Activated CD4-positive, alpha-beta T cell treated with anti-CD3 and anti-CD28 coated beads for 36 hours (primary cell): ENCODE results near the gene CRLF3. TPM values are rescaled to one million over a fixed set of nuclear protein-coding genes. Genes with fewer than 3 reads are reported as not detected.

Experiments used
- ATAC-seq: fragments of 200-7000 bp; cut with Tn5 transposase; one replicate; pipeline ENCODE4 v1.10.0; 2021; ENCODE audit warnings: mild to moderate bottlenecking, moderate library complexity
- CTCF ChIA-PET: fragments of 350-600 bp; sonication (Branson Sonifier 250); formaldehyde crosslinking; loops from one replicate; lab custom pipeline; 2021; ENCODE audit warnings: antibody characterized with exemption; lab: Charles Lee
- POLR2A ChIA-PET: fragments of 350-600 bp; sonication (Branson Sonifier 250); formaldehyde crosslinking; loops from one replicate; lab custom pipeline; 2021; ENCODE audit warnings: antibody characterized with exemption, inconsistent platforms; lab: Charles Lee
- DNase-seq: peaks from one replicate; pipeline ENCODE4 v3.0.0-alpha.2; 2020
- H3K27ac Mint-ChIP-seq: one replicate; pipeline ENCODE4 v1.8.0; 2021; ENCODE audit warnings: mixed read lengths
- H3K27me3 Mint-ChIP-seq: one replicate; pipeline ENCODE4 v1.8.0; 2021; ENCODE audit warnings: mixed read lengths
- H3K36me3 Mint-ChIP-seq: one replicate; pipeline ENCODE4 v1.8.0; 2021; ENCODE audit warnings: low read depth, mixed read lengths
- H3K4me1 Mint-ChIP-seq: one replicate; pipeline ENCODE4 v1.8.0; 2021; ENCODE audit warnings: mixed read lengths
- H3K4me3 Mint-ChIP-seq: one replicate; pipeline ENCODE4 v1.8.0; 2021; ENCODE audit warnings: mild to moderate bottlenecking, moderate library complexity, mixed read lengths
- H3K9me3 Mint-ChIP-seq: one replicate; pipeline ENCODE4 v1.8.0; 2021; ENCODE audit warnings: low read depth, mixed read lengths
- intact Hi-C, 2 experiments: fragments of 100-400 bp; cut with DNase I in 1 of 2; cut with micrococcal nuclease in 1 of 2; formaldehyde crosslinking; loops; one replicate each; pipeline versions ENCODE4 v1.14.2 to v1.15.1; 2022 to 2024; cut with DNase I, micrococcal nuclease
- total RNA-seq, 2 experiments: library from RNA; stranded (reverse); gene quantifications; one replicate each; pipeline ENCODE4 v1.2.3, GENCODE V29; 2021

CRLF3 gene, protein sequence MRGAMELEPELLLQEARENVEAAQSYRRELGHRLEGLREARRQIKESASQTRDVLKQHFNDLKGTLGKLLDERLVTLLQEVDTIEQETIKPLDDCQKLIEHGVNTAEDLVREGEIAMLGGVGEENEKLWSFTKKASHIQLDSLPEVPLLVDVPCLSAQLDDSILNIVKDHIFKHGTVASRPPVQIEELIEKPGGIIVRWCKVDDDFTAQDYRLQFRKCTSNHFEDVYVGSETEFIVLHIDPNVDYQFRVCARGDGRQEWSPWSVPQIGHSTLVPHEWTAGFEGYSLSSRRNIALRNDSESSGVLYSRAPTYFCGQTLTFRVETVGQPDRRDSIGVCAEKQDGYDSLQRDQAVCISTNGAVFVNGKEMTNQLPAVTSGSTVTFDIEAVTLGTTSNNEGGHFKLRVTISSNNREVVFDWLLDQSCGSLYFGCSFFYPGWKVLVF
- total RNA-seq = 10 to 100 TPM; 39.2 to 44.1 TPM

DNA sequence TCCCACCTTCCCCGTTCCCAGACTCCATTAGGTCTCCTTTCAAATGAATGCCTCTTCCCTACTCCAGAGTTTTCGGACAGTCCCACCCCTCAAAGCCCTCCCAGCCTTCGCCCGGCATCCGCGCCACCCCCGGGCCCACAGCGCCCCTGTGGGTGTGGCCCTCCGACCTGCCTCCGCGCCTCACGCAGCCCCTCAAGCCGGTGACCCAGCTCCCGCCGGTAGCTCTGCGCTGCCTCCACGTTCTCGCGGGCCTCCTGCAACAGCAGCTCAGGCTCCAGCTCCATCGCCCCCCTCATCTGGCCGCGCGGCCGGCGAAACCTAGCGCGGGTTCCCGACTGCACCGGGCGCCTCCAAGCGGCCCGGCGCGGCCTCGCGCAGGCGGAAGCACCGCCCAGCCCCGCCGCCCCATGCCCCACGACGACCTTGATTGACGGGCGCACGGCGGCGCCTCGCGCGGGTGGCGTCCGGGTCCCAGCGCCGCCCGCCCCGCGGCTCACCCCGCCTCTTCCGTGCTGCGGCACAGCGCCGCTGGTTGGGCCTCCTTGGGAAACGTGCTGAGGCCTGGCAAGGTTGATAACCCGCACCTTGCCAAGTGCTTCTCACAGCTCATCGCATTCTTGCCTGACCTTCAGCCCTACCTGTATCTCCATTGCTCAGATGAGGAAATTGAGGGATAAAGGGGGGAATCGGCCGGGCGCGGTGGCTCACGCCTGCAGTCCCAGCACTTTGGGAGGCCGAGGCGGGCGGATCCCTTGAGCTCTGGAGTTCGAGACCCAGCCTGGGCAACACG is at the start of gene CRLF3:
TSS of gene CRLF3 (minus strand) at position 337 of the 790 bp plus-strand sequence. CDS start at position 296, 41 bp downstream.
- ChIA-PET CTCF (interaction anchor here (0.6 to 9.8 kb wide), 12 partner anchors 11 to 707 kb away, joined by 3 to 111 read pairs (median 4); partner anchors contain the start of gene RNF135), POLR2A (interaction anchor here (0.5 to 1.6 kb wide), 7 partner anchors 12 to 91 kb away, joined by 3 to 4 read pairs (median 3); no protein-coding TSS in a partner anchor)
- Mint-ChIP-seq H3K4me1 (peaks cover 38% of the 10 kb centered on the region), H3K36me3 (peaks cover 4% of the 10 kb centered on the region), H3K27ac (peak within 1 kb of the TSS; percentile 92), H3K27me3 (no peaks in the 10 kb centered on the region), H3K9me3 (no peaks in the 10 kb centered on the region), H3K4me3 (peak within 1 kb of the TSS; percentile 95)
- intact Hi-C loops = loop anchor here (1.0 to 5.0 kb wide), 12 partner anchors 8 to 707 kb away; partner anchors contain the start of genes EVI2B (in 2 of the 2), GOSR1 (in 2 of the 2), CPD (in 1 of the 2) and NSRP1 (in 1 of the 2)
- peak; percentile 91 for ATAC-seq
- DNase-seq = peak; percentile 95

DNA sequence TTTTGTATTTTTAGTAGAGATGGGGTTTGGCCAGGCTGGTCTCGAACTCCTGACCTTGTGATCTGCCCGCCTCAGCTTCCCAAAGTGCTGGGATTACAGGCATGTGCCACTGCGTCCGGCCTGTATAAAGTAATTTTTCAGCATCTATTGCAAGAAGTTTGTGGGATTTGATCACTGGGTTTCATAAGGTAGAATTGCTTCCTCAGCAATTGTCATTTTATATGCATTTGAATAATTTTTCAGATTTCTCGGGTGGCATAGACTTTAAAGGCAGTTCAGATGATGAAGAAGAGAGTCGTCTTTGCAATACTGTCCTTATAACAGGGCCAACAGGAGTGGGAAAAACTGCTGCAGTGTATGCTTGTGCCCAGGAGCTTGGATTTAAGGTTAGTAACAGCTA is 44.5 kb upstream of the CRLF3 start:
- intact Hi-C loops = no loop called here
- CTCF ChIA-PET = interaction anchor here (1.0 kb wide), 2 partner anchors 19 to 24 kb away, joined by 3 read pairs; no protein-coding TSS in a partner anchor
- H3K27ac Mint-ChIP-seq = no peak overlapping the region
- no peaks in the 10 kb centered on the region for H3K9me3 Mint-ChIP-seq
- no peaks in the 10 kb centered on the region for H3K27me3 Mint-ChIP-seq
- POLR2A ChIA-PET = no interaction called here
- H3K4me1 Mint-ChIP-seq = no peaks in the 10 kb centered on the region
- no peak for DNase-seq
- no peak overlapping the region for H3K4me3 Mint-ChIP-seq
- no peak for ATAC-seq
- H3K36me3 Mint-ChIP-seq = peaks cover 37% of the 10 kb centered on the region

DNA sequence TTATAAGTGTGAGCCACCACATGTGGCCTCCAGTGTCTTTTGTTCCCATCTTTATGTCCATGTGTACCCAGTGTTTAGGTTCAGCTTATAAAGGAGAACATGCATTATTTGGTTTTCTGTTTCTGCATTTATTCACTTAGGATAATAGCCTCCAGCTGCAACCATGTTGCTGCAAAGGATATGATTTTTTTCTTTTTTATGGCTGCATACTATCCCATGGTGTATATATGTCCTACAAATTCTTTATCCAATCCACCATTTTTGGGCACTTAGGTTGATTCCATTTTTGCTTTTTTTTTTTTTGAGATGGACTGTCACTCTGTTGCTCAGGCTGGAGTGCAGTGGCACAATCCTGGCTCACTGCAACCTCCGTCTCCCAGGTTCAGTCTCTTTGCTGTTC is 40.1 kb upstream of the CRLF3 start:
- intact Hi-C loops = no loop called here
- no peaks in the 10 kb centered on the region for H3K27me3 Mint-ChIP-seq
- ATAC-seq = no peak
- H3K4me3 Mint-ChIP-seq = no peak overlapping the region
- no peaks in the 10 kb centered on the region for H3K9me3 Mint-ChIP-seq
- ChIA-PET CTCF (no interaction called here), POLR2A (no interaction called here)
- DNase-seq = no peak
- H3K36me3 Mint-ChIP-seq = peaks cover 37% of the 10 kb centered on the region
- H3K4me1 Mint-ChIP-seq = no peaks in the 10 kb centered on the region
- H3K27ac Mint-ChIP-seq = no peak overlapping the region

DNA sequence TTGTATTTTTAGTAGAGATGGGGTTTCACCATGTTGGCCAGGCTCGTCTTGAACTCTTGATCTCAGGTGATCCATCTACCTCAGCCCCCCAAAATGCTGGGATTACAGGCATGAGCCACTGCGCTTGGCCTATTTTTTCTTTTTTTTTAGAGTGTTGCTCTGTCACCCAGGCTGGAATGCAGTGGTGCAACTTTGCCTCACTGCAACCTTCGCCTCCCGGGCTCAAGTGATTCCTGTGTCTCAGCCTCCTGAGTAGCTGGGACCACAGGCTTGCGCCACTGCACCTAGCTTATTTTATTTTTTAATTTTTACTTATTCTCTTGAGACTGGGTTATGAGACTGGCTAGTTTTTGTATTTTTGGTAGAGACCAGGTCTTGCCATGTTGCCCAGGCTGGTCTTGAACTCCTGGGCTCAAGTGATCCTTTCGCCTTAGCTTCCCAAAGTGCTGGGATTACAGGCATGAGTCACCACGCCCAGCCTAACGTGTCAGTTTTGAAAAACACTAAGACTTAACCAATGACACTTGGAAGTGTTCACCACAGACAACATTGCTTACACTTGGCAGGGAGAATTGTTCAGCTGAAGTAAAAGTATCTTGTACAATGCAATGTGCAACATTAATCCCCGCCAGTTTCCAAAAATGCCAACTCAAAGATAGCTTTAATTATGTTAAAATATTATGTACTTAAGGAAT is 34.2 kb upstream of the CRLF3 start:
- ChIA-PET POLR2A (no interaction called here), CTCF (interaction anchor here (0.7 kb wide), 1 partner anchor 15 kb away, joined by 3 read pairs; no protein-coding TSS in a partner anchor)
- Mint-ChIP-seq H3K27ac (no peak overlapping the region), H3K27me3 (no peaks in the 10 kb centered on the region), H3K36me3 (peaks cover 29% of the 10 kb centered on the region), H3K9me3 (no peaks in the 10 kb centered on the region), H3K4me3 (no peak overlapping the region), H3K4me1 (no peaks in the 10 kb centered on the region)
- no peak for ATAC-seq
- DNase-seq = no peak
- intact Hi-C loops = no loop called here

DNA sequence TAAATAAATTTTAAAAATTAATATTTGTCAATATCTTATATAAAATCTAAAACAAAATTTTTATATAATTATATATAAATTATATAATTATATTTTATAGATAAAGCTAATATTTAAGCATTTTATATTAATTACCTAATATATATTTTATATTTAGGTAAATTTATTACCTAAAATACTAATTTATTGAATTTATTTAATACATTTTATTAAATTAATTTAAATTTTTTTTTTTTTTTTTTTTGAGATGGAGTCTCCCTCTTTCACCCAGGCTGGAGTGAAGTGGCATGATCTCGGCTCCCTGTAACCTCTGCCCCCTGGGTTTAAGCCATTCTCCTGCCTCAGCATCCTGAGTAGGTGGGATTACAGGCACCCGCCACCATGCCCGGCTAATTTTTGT is 29.7 kb upstream of the CRLF3 start:
- DNase-seq (no peak), ATAC-seq (no peak)
- Mint-ChIP-seq H3K4me3 (no peak overlapping the region), H3K4me1 (no peaks in the 10 kb centered on the region), H3K9me3 (no peaks in the 10 kb centered on the region), H3K36me3 (peaks cover 36% of the 10 kb centered on the region), H3K27me3 (no peaks in the 10 kb centered on the region), H3K27ac (no peak overlapping the region)
- ChIA-PET POLR2A (no interaction called here), CTCF (interaction anchor here (0.7 kb wide), 1 partner anchor 340 kb away, joined by 4 read pairs; no protein-coding TSS in a partner anchor)
- intact Hi-C loops = no loop called here

DNA sequence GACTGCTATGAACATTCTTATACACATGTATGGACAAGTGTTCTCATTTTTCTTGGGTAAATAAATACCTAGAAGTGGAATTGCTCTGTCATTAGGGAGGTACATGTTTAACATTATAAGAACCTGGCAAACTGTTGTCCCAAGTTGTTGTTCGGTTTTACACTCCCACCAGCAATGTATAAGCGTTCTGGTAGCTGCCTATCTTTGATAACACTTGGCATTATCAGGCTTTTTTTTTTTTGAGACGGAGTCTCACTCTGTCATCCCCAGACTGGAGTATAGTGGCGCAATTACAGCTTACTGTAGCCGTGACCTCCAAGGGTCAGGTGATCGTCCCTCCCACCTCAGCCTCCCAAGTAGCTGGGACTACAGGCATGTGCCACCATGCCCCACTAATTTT is 23.5 kb upstream of the CRLF3 start:
- CTCF ChIA-PET = no interaction called here

DNA sequence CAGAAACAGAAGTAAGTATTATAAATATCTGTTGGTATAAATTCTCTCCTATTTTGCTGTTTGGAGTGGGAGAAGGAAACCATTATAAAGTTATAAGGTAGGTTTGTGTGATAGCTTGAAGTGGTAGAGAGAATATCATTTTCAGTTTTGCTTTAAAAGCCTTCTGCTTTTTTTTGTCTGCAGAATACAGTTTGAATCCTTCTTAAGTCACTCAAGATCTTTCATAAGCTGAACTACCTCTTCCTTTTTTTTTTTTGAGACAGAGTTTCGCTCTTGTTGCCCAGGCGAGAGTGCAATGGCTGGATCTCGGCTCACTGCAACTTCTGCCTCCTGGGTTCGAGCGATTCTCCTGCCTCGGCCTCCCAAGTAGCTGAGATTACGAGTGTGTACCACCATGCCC is 16.3 kb upstream of the CRLF3 start:
- Mint-ChIP-seq H3K27ac (no peak overlapping the region), H3K4me1 (peaks cover 1% of the 10 kb centered on the region), H3K4me3 (no peak overlapping the region), H3K9me3 (no peaks in the 10 kb centered on the region), H3K36me3 (peaks cover 46% of the 10 kb centered on the region), H3K27me3 (no peaks in the 10 kb centered on the region)
- intact Hi-C loops = no loop called here
- ChIA-PET POLR2A (no interaction called here), CTCF (interaction anchor here (0.7 to 1.3 kb wide), 2 partner anchors 15 to 17 kb away, joined by 3 to 5 read pairs; no protein-coding TSS in a partner anchor)
- ATAC-seq (no peak), DNase-seq (no peak)

More for the DNA sequence above, 23.5 kb upstream of the CRLF3 start:
- intact Hi-C loops = loop anchor here in 1 of 2 experiments (5.0 kb wide), 1 partner anchor 34 kb away; no protein-coding TSS in a partner anchor
- no peak overlapping the region for H3K27ac Mint-ChIP-seq
- no peaks in the 10 kb centered on the region for H3K4me1 Mint-ChIP-seq
- POLR2A ChIA-PET = no interaction called here
- ATAC-seq (no peak), DNase-seq (no peak)
- no peaks in the 10 kb centered on the region for H3K9me3 Mint-ChIP-seq
- H3K4me3 Mint-ChIP-seq = no peak overlapping the region
- H3K27me3 Mint-ChIP-seq = no peaks in the 10 kb centered on the region
- H3K36me3 Mint-ChIP-seq = peaks cover 38% of the 10 kb centered on the region

DNA sequence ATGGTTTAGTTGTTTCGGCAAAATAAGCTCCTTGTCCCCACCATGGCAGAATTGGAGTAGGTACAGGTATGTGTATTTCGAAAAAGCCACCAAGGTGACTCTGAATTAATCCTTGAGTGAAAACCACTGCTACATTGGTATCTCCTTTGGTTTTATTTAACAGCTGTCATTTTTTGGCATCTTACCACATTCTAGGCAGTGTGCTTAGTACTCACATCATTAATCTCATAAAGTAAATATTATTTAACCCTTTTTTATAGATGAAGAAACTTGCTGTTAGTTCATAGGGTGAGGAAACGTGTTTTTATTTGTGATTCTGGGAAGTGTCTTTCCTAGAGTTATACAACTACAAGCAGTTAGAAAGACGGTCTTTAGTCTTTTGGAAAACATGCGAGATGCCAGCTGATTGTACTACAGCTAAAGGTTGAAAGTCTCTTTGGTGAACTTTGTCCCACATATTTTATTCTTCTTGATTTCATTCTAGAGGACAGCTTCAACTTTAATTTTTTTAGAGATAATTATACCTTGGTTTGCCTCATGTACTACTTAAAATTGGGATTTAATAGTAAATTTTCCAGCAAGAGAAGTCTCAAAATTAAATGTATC is 13.8 kb upstream of the CRLF3 start:
- intact Hi-C loops = no loop called here
- ChIA-PET POLR2A (interaction anchor here (0.6 kb wide), 1 partner anchor 36 kb away, joined by 4 read pairs; no protein-coding TSS in a partner anchor), CTCF (interaction anchor here (1.4 to 2.7 kb wide), 3 partner anchors 12 to 34 kb away, joined by 3 to 12 read pairs (median 5); no protein-coding TSS in a partner anchor)
- H3K27me3 Mint-ChIP-seq = no peaks in the 10 kb centered on the region
- no peak overlapping the region for H3K27ac Mint-ChIP-seq
- ATAC-seq (no peak), DNase-seq (no peak)
- no peaks in the 10 kb centered on the region for H3K9me3 Mint-ChIP-seq
- peaks cover 12% of the 10 kb centered on the region for H3K4me1 Mint-ChIP-seq
- peaks cover 53% of the 10 kb centered on the region for H3K36me3 Mint-ChIP-seq
- H3K4me3 Mint-ChIP-seq = no peak overlapping the region

DNA sequence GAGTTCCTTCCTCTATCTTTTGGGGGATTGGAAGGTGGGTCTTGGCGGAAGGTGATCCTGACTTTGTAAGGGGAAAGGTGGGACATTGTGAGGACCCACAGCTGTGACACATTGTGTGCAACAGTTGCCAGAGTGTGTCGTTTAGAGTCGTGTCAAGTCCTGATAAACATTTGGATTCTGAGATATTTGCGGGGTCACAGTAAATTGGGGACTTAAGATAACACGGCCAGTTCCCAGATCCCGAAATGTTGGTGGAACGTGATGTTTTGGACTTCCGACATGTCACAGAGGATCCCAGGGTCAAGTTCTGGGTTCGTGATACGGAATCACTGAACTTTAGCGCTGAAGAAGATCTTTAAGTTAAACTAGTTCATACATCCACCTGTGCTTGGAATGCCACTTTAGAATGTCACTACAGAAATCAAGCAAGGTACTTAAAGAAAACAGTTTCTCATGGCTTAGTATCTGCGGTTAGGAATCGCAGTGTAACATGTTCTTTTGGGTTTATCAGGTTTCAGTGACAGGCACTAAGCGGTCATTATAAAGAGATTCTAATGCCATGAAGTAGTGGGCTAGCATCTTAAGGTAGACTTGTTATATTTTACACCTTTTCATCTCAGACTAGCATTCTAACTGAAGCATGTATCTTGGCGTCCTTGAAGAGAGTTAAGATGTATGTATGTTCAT is 8.1 kb upstream of the CRLF3 start:
- H3K27me3 Mint-ChIP-seq = no peaks in the 10 kb centered on the region
- no peak for DNase-seq
- peak overlapping the region; percentile 94 for H3K27ac Mint-ChIP-seq
- ChIA-PET CTCF (interaction anchor here (0.6 to 1.0 kb wide), 7 partner anchors 10 to 503 kb away, joined by 3 to 4 read pairs (median 3); no protein-coding TSS in a partner anchor), POLR2A (no interaction called here)
- peak overlapping the region; percentile 99 for H3K4me3 Mint-ChIP-seq
- H3K9me3 Mint-ChIP-seq = no peaks in the 10 kb centered on the region
- intact Hi-C loops = loop anchor here in 1 of 2 experiments (1.0 to 5.0 kb wide), 3 partner anchors 8 to 540 kb away; partner anchors contain the start of genes BLMH and CRLF3
- peaks cover 31% of the 10 kb centered on the region for H3K4me1 Mint-ChIP-seq
- ATAC-seq = peak; percentile 6
- peaks cover 31% of the 10 kb centered on the region for H3K36me3 Mint-ChIP-seq
